HL-60 (cell line): ENCODE data around the gene MAP3K21.

Experiments
- GABPA ChIP-seq: IDR thresholded peaks from 2 replicates; pipeline ENCODE4 v1.6.1; 2012; ENCODE audit warnings: low read depth
- POLR2AphosphoS5 ChIP-seq: IDR thresholded peaks from 2 replicates; pipeline ENCODE4 v1.6.1; 2012; ENCODE audit warnings: low read depth
- SPI1 ChIP-seq: IDR thresholded peaks from 2 replicates; pipeline ENCODE4 v1.6.1; 2012; ENCODE audit warnings: low read depth, mild to moderate bottlenecking, borderline replicate concordance
- TF ChIP-seq, protein P1 (sequence below): IDR thresholded peaks from one replicate; pipeline ENCODE4 v1.5.1; 2011; ENCODE audit warnings: low read length, control low read depth, inconsistent platforms; ENCODE audit not compliant: insufficient read depth
- TF ChIP-seq, protein P2 (sequence below): IDR thresholded peaks from 2 replicates; pipeline ENCODE4 v1.6.1; 2012; ENCODE audit warnings: low read depth; ENCODE audit not compliant: insufficient replicate concordance

DNA sequence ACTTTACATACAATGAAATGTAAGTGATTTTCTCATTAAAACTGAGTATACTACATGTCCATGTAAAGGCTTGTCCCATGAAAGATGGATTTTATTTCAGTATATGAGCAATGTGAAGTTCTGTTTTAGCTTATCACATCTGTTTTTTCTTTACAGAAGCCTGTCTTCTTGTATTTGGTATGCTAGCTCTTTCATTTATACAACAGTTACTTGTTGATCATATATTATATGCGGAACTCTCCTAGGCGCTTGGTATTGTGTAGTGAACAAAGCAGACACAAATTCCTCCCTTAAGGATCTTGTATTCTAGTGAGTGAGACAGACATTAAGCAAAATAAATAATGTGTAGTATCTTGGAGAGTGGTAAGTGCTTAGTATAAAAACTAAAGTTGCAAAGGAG is 10.6 kb downstream of the MAP3K21 start:
- TF ChIP-seq, protein P1, sequence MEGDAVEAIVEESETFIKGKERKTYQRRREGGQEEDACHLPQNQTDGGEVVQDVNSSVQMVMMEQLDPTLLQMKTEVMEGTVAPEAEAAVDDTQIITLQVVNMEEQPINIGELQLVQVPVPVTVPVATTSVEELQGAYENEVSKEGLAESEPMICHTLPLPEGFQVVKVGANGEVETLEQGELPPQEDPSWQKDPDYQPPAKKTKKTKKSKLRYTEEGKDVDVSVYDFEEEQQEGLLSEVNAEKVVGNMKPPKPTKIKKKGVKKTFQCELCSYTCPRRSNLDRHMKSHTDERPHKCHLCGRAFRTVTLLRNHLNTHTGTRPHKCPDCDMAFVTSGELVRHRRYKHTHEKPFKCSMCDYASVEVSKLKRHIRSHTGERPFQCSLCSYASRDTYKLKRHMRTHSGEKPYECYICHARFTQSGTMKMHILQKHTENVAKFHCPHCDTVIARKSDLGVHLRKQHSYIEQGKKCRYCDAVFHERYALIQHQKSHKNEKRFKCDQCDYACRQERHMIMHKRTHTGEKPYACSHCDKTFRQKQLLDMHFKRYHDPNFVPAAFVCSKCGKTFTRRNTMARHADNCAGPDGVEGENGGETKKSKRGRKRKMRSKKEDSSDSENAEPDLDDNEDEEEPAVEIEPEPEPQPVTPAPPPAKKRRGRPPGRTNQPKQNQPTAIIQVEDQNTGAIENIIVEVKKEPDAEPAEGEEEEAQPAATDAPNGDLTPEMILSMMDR: no peak
- TF ChIP-seq POLR2AphosphoS5 (no peak), GABPA (no peak), SPI1 (no peak)
- TF ChIP-seq, protein P2, sequence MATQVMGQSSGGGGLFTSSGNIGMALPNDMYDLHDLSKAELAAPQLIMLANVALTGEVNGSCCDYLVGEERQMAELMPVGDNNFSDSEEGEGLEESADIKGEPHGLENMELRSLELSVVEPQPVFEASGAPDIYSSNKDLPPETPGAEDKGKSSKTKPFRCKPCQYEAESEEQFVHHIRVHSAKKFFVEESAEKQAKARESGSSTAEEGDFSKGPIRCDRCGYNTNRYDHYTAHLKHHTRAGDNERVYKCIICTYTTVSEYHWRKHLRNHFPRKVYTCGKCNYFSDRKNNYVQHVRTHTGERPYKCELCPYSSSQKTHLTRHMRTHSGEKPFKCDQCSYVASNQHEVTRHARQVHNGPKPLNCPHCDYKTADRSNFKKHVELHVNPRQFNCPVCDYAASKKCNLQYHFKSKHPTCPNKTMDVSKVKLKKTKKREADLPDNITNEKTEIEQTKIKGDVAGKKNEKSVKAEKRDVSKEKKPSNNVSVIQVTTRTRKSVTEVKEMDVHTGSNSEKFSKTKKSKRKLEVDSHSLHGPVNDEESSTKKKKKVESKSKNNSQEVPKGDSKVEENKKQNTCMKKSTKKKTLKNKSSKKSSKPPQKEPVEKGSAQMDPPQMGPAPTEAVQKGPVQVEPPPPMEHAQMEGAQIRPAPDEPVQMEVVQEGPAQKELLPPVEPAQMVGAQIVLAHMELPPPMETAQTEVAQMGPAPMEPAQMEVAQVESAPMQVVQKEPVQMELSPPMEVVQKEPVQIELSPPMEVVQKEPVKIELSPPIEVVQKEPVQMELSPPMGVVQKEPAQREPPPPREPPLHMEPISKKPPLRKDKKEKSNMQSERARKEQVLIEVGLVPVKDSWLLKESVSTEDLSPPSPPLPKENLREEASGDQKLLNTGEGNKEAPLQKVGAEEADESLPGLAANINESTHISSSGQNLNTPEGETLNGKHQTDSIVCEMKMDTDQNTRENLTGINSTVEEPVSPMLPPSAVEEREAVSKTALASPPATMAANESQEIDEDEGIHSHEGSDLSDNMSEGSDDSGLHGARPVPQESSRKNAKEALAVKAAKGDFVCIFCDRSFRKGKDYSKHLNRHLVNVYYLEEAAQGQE: no peak
